DMS114 treated with DMSO at 0.1 percent for 48 hours (cell line): ENCODE data around the gene SLC25A26.

Experiments used
- DNase-seq: peaks from one replicate; lab custom pipeline; 2025; ENCODE audit not compliant: unreplicated experiment; lab: John Stamatoyannopoulos, UW

Gene SLC25A26

GRCh38 chr3:66394019-66394752 lies 173.4 kb downstream of the SLC25A26 start:
- DNase-seq = no peak

- DNase-seq = no peak
These were observed 174.0 kb downstream of the SLC25A26 start for GRCh38 chr3:66394753-66395249.

DNA sequence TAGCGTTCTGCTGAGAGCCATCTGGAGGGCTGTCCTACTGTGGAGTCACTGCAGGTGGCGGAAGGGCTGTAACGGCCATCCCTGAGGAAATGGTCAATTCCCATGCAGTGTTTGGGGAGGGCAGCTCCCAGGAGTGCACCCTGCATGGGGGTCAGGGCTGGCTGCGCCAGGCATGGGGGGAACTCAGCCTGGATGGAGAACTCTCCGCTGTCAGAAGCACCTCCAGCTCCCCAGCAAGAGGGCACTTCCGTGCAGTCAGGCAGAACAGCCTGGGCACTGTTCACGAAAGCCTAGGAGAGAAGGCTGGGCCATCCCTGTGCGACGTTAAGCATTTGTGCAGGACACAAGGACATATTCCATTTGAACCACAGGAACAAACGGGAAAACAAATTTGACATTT lies 174.8 kb downstream of the SLC25A26 start:
- no peak for DNase-seq

DNA sequence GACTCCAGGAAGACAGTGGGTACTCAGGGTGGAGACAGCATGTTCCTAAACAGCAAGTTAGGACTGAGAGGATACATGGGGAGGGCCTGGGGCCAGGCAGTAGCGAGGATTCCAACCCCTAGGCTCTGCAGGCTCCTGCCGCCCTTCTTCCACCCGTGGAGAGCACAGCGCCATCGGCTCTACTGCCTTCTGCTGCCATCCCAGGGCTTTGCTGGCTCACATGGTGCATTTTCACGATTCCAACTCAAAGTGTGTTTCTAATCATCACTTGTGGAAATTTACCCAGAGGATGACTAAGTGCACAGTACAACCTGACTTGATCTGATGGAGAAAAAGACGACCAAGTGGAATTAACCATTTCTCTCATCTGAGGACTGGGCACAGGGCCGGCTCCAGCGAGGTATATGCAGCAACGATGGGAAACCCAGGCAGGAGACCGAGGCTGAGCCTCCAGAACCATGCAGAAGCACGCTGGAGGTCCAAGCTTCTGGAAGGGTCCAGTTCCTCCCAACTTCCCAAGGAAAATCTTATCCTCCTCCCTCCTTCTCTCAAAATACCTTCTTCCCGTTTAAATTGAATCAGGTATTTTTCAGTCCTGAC lies 175.5 kb downstream of the SLC25A26 start:
- DNase-seq = no peak

- DNase-seq = no peak
These were observed 176.1 kb downstream of the SLC25A26 start for GRCh38 chr3:66396888-66397287.

- DNase-seq = no peak
These were observed 176.9 kb downstream of the SLC25A26 start for GRCh38 chr3:66397745-66398144.

- DNase-seq = no peak
These were observed 177.6 kb downstream of the SLC25A26 start for GRCh38 chr3:66398228-66399025.

- DNase-seq = no peak
These were observed 178.9 kb downstream of the SLC25A26 start for GRCh38 chr3:66399529-66400232.

GRCh38 chr3:66400411-66401156 lies 179.8 kb downstream of the SLC25A26 start:
- DNase-seq = no peak

GRCh38 chr3:66401157-66401550 lies 180.4 kb downstream of the SLC25A26 start:
- no peak for DNase-seq

GRCh38 chr3:66401675-66402491 lies 181.1 kb downstream of the SLC25A26 start:
- DNase-seq = no peak

DNA sequence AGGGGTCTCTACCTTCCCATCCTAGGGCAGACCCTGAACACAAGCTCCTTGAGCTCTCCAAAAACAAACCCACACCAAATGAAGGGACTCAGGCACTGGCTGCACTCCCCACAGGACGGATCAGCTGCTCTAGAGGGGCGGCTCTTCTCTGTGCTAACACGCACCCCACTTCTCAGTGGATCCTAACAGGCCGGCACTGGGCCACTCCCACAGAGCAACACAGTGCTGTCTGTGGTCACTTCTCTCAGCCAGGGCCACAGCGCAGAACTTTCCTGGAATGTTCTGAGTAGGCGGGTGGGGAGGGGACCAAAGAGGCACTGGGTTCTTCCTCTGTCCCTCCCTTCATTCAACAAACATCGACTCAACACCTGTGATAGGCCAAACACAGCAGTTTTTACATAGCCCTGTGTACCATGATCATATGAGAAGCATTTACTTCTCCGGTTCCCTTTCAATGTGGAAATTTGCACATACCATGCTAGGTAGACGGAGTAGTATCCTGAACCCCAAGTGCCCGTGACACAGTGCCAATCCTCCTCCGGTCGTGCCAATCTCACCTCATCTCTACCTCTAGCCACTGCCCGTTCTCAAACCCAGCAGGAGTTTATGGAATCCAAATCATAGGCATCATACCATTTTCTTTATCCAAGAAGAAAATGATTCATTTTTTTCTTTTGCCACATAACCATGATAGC lies 181.9 kb downstream of the SLC25A26 start:
- DNase-seq = no peak

DNA sequence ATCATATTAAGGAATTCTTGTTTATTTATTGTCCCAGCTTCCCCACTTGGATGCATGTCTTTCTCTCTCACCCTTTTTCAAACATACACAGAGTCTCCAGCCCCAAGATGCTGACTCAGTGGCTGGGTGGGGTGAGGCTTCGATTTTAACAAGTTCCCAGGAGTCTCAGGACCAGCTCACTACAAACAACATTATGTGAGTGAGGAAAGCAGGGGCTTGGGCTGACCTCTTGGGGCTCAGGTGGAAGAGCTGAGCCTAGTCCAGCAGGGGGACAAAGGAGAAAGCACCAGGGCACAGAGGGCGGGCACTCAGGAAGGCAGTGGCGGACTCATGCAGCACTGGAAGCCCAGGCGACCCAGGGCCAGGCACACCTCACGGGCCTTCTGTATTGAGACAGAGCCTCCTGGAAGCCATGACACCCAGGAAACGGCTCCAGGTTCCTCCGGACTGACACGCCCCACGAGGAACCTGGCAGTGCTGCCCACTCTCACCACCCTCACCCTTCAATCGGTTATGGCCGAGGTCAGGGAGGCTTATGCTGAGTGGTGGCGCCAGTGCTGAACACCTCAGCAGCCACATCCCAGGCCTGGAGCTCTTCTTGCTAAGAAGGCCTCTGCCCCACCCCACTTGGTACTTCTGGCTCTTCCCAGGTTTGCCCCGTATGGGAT lies 182.7 kb downstream of the SLC25A26 start:
- no peak for DNase-seq

DNA sequence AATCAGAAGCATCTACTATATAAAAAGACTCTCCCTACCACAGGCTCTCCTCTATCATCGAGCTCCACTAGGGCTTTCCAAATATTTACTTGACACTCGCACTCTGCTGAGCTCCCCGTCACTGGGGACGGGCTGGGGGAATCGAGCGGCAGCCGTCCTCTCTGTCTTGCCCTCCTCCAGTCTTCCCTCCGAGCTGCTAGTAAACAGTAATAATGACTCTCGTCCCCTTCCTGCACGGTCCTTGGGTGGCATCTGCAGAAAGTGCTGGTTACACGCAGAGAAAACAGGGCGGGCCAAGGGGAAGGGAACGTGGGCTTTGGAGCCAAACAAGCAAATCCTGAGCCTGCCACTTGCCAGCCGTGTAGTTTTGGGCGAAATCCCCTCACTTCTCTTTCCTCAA lies 183.4 kb downstream of the SLC25A26 start:
- DNase-seq = no peak

DNA sequence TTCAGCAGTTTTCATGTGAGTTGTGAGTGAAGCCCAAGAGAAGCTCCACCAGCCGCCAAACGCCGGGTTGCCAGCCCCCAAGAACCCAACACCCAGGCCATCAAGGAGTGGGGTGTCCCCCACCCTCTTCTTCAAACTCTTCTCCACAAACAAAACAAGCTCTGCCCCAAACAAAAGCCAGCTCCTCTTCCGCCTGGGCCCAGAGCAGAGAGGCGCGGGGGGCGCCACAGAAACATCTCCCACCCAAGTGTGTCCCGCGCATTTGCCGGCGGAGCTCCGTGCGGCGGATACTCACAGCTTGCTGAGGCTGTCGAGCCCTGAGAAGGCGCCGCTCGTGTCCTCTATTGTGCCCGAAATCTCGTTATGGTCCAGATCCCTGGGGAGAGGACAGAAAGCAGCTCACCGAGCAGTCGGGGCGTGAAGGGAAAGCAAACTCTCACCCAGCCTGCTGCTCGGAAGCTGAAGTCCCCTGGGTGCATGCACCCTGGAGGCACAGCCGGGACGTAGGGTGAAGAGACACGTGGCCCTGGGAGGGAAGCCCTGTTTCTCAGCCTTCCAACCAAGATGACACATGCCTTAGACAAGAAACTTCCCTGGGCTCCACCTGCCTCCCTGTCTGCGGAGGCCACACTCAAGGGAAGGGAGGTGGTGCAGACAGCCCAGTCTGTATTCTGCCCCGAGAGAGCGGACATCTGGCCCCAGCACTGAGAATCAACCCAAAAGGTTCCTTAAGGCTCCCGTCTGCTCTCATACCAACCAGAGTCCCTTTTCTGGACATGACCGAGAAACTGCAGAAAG lies 184.3 kb downstream of the SLC25A26 start:
- no peak for DNase-seq

- no peak for DNase-seq
These were observed 184.9 kb downstream of the SLC25A26 start for GRCh38 chr3:66405701-66406091.

DNA sequence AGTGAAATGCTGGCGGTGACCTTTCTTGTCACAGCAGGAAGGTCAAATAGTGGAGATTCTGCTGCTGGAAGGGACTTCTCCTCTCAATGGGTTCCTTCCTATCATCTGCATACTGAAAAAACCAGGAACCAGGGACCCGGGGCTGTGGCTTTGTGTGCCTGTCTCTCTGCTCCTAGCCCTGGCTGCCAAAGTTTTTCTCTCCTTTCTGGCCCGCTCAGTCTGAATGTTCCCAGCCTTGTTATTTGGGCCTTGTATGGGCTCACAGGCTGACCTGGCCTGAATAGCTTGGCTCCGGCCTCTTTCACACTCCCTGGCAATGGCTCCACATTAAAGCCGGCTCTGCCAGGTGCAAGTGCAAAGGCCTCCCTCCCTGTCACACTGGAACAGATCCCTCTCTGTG lies 185.4 kb downstream of the SLC25A26 start:
- no peak for DNase-seq
